Stimulated activated CD4-positive, alpha-beta T cell treated with anti-CD3 and anti-CD28 coated beads, Interleukin-2, amount 100 ng/mL, for 48 hours (primary cell): ENCODE measurements around the gene RANBP10.
A peak's percentile ranks its signal among the peaks of the same experiment; 100 is the strongest.

Source experiments
- DNase-seq, 2 donors: peaks; one replicate each; pipeline ENCODE4 v3.0.0-alpha.2; 2020

RANBP10 gene

DNA sequence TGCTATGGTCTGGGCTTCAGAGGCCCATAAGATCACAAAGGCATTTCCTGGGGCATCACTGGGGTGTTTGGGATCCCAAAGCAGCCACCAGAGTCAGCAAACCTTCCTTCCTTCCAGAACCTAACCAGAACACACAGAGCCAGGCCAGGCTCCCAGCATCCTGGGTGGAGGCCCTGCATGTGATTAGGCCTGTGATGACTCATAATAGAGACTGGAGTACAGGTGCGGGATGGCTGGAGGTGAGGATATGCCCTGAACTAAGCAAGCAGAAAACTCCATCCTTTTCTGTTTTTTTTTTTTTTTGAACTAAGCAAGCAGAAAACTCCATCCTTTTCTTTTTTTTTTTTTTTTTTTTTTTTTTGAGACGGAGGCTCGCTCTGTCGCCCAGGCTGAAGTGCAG is 69.5 kb downstream of the RANBP10 start:
- no peak for DNase-seq

DNA sequence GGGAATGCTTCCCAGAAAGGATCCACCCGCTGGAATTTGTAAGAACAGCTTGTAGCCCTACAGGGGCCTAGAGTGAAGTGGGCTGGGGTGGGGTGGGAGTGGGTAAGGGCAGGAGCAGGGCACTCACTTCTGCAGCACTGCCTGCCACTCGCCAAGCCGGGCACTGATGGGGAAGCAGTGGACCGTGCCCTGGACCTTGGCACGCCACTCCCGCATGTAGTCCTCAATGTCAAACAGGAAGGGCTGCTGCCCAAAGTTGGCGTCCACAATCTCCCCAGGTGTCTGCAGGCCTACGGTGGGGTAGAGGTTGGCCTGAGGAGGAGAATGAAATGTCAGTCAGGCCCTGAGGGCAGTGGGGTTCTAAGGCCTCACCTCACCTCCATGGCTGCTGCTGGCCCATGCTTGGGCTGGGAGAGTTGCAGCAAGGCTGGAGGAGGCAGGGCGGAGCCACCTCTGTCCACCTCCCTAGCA is 71.6 kb downstream of the RANBP10 start:
- no peak for DNase-seq

DNA sequence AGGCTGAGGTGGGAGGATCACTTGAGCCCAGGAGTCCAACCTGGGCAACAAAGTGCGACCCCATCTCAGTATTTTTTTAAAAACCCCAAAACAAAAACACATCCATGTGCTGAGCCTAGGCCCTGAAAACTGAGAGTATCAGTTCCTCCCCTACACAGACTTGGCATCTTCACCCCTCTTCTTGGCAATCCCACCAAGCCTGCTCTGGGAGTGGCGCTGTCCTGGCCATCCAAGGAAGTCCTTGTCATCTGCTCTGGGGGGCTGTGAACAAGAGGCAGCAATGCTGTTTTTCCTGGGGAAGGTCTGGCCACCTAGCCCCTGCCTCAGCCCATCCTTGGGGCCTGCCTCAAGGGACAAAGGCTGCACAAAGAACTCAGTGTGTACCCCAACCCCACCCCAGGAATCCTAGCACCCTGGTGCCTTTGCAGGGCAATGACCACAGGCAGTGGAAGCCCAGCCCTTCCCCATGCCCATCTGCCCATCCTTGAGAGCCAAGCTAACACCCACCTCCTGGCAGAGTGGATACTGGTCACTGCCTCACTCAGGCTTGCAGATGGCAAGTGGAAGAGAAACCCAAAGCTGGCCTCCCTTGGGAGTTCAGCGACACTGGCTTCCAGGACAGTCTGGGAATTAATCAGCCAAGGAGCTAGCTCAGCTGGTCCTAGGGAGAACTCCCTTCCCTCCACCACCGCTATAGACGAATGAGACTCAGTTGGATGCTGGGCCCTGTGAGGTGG is 72.5 kb downstream of the RANBP10 start:
- no peak for DNase-seq

DNA sequence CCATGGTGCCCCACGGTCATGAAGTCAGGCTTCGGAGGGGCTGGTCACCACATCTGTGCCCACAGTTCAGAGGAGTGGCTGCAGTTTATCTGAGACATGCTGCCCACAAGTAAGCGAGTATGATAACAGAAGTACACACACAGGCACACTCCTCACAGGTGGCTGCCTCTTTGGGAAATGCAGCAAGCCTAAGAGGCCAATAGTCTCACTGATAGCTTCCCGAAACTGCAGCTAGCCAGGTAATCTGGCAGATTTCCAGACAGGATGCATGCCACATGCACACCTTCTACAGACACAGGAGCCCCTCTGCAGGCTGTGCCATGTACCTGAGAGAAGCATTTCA is 74.6 kb downstream of the RANBP10 start:
- DNase-seq: no peak

DNA sequence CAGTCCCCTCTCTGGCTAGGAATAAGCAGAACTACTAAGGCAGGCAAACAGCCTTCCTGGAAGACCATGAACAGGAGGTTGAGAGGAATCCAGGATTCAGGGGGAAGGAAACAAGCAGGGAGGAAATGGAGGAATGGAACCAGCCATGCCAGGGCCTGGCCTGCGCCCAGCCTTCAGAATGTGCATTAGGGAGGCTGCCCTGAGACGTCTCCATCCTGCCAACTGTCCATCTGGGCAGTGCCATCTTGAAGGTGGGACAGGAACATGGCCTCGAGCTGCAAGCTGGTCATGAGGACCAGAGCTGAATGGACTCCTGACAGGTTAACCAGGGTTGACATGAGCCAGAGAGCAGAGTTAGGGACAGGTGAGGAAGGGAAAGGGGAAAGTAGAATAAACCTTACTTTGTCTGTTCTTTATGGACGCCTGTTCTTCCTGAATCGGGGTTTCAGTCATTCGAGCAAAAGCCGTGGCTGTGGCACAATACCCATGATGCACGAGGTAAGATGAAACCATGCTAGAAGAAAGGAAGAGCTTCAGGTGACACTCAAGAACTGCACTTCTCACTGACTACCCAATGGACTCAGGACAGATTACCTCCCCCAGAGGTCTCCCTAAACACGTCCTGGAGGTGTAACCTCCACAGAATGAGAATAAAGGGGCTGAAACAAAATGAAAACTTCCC is 75.1 kb downstream of the RANBP10 start:
- DNase-seq: no peak

DNA sequence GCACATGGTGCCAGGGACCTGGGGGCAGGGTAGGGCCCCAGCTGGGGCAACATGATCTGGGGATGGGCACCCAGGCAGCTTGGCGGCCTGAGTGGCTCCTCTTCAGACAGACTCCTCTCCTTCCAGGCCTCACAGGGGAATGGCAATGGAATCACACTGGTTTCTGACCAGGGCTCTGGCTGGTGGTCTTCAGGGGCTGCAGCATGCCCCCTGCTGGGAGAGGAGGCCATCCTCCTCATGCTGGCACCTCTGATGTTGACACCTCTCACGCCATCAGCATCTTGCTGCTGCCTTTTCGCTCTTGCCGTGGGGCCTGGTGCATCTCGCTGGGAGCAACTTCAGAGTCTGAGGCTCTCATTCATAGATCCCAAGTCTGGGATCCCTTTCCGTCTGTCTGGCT is 76.0 kb downstream of the RANBP10 start:
- no peak for DNase-seq

DNA sequence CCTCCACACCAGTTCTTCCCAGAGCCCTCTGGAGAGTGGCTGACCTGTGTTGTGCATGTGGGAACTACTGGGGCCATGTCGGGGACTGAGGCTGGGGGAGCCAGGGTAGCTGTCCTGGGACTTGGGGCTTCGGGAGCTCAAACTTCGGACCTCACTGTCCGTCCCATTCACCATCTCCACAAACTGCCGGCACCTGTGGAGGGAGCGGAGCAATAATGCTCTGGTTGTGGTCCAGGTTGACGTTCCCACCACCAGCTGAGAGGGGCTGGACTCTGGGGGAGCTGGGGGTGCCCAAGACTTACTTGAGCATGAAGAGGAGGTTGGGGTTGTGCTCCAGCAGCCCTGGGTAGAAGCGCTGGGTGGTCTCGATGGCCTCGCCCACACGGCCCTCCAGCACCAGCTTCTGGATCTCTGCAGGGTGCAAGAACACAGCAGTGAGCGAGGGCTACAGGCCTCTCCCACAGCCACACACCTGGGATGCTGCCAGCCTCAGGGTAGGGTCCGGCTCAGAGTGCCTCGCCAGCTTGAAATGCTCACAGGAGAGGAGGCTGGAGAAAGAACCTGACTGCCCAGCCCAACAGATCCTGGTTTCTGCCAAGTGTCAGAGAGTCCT is 76.6 kb downstream of the RANBP10 start:
- no peak for DNase-seq

DNA sequence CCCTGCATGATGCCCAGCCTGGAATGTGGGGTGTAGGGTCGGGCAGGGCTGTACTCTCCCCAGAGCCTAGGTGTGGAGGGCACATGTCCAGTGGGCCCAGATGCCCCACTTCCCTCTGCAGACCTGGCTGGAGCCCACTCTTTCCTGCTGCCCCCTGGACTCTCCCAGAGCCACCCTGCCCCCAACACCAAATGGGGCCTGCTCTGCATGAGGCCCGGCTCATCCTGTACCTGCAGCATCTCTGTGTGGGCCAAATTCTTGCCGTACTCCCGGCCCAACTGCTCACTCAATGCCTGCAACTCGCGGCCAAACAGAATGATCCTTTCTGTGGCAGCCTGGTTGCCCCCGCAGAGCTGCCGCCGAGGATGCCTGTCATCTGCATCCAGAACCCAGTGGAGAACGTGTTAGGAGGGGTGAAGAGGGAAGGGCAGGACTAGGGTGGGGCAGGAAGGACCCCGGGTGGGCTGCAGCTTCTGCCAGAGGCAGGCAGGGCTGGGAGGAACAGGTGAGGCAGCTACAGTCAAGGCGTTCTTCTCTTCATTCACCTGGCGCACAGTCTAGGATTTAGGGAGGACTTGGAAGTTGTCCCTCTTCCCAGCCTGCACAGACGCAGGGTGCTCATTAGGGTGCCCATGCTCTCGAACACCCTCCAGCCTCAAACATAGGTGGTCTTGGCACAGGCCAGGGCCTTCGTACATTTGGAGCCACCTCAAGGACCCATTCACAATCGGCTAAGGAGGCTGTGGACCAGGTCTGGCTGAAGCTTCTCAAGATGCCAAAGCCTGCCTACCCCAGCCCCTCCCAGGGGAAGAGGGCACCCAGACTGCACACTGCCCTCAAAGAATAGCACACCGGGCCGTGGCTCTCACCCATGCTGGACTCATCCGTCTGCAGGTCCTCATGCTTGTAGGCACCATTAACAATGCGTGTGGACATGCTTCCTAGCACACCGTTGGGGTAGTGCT is 78.6 kb downstream of the RANBP10 start:
- no peak for DNase-seq

DNA sequence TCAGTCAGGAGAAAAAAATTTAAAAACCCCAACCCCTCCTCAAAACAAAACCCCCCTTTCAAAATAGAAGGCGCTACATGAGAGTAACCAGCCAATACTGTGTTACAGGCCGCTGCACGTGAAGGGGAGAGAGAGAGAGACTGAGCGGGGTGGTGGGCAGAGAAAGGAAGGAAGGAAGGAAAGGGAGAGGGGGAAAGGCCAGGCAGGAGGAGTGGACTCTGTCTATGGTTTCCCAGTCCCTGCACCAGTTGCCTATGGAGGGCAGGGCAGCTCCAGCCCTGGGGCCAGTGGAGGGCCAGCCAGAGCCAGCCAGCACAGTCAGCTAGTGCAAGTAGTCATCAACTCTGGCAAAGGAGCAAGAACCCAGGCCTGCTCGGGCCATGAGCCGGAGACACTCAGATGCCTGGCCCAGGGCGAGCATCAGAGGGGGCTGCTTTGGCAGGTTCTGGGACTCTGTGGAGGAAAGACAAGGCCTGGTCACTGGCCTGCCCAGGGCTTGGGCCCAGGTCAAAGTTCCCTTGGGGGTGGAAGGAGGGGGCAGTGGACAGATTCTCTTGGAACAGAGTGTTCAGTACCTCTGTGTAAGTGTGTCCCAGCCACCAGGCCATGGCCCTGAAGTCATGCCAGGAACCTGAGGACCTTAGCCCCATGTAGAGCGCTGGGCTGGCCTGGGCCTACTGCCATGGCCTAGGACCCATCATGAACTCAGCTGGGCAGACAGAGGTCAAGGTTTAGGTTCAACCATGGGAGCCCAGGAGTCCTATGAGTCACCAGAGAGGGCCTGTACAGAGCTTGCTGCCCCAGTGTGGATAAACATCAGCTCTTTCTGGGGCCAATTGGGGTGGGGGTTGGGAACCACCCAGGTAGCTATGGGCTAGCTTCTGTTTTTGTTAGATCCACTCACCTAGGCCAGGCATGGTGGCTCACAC is 80.0 kb downstream of the RANBP10 start:
- DNase-seq: no peak

DNA sequence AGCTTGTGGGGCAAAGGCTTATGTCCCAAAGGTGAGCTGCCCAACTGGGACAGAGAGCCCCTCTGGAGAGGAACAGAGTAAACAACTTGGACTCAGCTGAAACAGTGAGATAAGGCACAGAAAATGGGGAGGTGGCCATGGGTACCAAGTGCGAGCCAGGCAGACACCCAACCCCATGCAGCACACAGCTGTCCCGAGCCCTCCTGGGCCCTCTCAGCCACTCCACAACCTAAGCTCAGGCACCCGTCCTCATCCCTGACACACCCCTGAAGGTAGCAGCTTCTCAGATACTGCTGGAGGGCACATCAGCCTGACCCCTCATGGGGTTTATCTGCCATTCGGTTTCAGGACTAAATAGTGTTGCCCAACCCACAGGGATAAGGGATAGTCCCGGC is 82.5 kb downstream of the RANBP10 start:
- DNase-seq: no peak

DNA sequence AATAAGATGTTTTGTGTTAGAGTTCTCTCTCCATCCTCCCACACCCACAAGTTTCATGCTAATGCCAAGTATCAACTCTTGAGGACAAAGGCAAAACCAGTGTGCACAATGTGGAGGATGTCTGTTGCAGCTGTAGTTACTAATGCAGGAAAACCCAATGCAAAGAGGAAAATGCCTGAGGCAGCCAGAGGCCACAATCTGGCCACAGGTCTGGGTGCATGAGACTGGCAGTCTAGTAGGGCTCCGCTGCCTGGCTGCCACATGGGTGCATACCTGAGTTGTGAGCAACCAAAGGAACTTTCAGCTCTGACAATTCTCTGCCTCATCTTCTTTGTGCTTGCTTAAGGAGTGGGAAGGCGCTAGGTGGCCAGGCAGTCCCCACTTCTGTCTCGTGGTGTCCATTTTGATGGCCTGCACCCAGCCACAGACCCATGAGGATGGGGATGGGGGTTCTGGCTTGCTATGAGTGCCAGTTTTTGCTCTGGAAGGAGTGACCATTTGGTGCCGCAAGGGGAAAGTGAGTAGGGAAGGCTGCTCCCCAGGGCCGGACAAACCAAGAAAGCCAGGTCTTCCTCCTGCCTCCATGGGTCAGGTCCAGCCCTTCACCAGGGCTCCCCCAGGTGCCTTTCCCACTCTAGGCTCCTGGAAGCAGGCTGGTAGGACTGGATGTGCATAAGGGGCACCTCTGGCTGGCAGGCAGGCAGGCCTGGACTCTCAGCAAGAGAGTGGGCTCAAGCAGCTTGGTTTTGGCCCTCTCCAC is 83.0 kb downstream of the RANBP10 start:
- DNase-seq: no peak

DNA sequence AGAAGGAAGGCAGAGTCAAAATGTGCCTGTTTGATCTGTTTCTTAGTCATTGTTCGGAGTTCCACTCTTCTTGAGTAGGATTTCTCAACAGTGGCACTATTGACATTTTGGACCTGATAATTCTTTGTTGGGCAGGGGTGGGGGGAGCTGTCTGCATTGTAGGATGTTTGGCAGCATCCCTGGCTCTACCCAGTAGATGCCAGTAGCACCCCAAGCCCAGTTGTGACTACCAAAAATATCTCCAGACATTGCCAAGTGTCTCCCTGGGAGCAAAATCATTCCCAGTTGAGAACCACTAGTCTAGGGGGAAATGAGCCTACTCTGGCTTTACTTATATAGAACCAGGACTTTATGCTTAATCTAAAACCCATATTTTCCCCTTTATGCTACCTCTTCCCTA is 86.1 kb downstream of the RANBP10 start:
- DNase-seq: no peak

DNA sequence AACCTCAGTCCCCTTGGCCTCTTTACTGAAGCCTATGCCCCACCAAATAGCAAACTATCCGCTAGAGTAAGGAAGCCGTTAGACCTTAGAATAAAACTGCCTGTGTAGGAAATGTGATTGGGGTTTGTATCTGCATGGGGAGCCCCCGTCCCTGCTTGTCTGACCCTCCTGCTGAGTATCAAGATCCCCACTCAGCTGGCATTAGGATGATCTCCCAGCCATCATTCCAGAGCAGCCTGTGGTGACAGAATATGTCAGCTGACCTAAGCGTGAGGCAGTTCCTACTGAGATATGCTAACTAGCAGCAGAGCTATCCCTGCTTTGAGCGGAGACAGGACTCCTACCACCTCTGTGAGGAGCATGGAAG is 86.6 kb downstream of the RANBP10 start:
- peak in 1 of 2 donors; percentile 10 for DNase-seq

DNA sequence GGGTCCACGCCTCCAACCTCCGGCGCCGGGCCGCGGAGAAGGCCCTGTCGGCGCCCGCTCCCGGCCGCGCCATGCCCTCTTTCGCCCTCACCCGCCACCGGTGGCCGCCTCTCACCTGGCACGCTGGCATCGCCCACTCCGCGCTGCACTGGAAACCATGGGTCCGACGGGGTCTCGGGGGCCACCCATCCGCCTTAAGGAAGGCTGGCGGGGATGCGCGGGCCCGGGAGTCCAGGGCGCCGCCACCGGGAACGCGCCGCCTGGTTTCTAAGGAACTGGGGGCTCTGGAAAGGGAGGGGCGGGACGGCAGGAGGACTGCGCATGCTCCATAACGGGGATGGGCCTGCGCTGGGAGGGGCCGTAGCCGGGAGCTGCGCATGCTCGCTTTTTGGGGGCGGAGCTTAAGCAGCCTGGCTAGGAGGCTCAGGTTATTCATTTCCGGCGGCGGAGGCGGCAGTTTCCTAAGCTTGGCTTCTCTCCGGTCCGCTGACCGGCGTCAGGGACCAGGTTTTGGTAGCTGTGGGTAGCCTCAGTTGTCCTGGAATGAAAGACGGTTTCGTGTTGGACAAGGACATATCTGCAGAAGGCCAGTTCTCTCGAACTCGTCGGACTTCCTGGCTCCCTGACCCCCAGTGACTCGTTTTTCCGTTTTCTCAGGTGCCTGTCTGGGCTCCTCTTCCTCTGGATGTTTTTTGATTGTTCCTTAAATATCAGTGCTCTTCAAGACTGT is 87.1 kb downstream of the RANBP10 start, which contains the start of gene GFOD2:
Gene GFOD2, minus strand, starts transcription at position 269 of the 730 bp plus-strand sequence. CDS start 33,601 bp downstream, outside the sequence.
- peak; percentile 99 to 100 for DNase-seq

DNA sequence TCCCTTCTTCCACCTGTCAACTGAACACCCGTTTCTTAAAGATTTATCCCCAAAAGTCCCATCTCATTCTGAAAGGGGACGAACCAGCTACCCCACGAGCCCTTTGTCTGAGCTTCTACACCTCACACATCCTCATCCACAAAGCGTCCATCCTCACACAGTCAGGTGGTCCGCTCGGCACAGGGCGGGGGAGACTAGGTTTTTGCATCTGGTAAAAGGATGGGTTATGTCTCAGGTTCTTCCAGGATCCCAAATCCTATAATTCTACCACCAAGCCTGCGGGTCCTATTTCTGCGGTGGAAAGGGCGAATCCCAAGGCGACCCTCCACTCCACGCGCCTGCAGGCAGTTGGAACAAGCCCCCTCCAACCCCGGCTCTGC is 87.7 kb downstream of the RANBP10 start:
- DNase-seq: no peak

DNA sequence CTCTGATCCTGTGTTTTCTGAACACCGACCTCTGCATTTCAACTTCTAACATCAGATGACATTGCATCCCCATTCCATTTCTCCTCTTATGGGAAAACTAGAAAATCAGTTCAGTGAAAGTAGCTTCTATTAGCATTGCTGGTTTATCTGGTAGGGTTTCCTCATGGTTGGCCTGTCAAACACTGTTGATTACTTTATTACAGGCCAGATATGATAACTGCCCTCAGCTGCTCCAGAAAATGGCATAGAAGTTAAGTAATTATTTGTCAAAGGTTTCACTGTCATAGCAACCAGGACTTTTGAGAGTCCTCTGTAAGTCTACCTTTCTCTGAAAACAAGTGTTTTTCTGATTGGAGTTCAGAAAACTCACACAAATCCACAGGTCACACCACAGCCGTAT is 90.3 kb downstream of the RANBP10 start:
- no peak for DNase-seq

DNA sequence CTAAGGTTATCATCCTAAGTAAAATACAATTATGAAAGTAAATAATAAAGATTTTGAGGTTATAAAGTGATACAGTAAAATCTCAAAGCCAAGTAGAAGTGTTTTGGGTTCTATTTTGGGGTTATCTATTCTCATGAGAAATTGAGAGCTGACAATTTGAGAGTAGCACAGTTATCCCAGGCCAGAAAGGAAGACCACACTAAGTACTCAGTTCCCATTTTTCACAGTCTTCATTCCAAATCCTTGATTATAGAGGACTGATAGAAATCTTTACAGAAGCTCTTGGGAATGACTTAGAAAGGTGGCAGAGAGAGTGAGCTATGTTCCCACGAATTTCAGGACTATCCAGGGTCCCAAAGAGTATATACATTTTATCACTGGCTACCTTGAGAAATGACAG is 91.8 kb downstream of the RANBP10 start:
- no peak for DNase-seq

DNA sequence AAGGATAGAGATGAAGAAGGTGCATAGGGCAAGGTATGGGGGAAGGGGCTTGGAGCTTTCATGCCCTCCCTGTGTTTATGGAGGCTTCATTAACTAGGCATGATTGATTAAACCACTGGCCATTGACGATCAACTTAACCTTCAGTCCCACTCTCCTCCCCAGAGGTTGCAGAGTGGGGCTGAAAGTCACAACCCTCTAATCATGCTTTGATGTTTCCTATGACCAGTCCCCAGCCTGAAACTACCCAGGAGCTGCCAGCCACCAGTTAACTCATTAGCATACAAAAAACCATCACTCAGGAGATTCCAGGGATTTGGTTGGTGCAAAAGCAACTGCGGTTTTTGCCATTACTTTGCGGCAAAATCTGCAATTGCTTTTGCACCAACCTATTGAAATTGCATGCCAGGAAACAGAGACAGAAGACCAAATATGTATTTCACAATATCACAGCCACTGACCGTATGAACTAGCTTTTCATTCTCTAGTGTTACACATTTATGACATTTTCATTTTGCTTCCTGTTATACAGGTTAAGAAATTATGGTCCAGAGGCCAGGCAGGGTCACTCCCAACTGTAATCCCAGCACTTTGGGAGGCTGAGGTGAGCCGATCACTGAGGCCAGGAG is 92.6 kb downstream of the RANBP10 start:
- no peak for DNase-seq

DNA sequence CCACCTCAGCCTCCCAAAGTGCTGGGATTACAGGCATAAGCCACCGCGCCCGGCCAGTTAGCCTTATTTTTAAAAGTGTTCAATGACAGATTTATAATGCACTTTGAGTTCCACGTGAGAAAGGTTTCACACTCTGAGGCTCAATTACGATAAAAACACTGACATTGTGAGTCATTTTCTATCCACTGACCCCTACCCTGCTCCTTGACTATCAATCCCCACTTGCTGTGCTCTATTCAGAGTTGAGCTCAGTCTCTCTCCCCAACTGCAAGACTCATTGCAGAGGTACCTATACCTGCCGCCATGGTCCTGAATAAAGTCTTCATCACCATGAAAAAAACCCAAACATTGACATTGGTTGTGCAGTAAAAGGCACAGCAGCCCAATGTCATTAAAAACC is 95.8 kb downstream of the RANBP10 start:
- DNase-seq: no peak

DNA sequence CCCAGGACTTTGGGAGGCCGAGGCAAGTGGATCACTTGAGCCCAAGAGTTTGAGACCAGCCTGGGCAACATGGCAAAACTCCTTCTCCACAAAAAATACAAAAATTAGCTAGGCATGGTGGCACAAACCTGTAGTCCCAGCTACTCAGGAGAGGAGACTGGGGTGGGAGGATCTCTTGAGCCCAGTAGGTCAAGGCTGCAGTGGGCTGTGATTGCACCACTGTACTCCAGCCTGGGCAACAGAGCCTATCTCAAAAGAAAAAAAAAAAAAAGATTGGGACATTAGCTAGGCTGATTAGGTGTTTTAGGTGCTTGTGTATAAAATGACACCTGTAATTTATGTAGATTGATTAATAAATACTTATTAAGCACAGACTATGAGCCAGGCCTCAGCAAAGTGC is 97.3 kb downstream of the RANBP10 start:
- DNase-seq: no peak
